ENCODE measurements around the gene TMEM233.
A peak's percentile ranks its signal among the peaks of the same experiment; 100 is the strongest.
"Not testable (repeated sequence)": the region's sequence is repeated elsewhere in the genome, so short reads cannot be mapped to it uniquely, and the experiment has no call there.

The TMEM233 gene

DNA sequence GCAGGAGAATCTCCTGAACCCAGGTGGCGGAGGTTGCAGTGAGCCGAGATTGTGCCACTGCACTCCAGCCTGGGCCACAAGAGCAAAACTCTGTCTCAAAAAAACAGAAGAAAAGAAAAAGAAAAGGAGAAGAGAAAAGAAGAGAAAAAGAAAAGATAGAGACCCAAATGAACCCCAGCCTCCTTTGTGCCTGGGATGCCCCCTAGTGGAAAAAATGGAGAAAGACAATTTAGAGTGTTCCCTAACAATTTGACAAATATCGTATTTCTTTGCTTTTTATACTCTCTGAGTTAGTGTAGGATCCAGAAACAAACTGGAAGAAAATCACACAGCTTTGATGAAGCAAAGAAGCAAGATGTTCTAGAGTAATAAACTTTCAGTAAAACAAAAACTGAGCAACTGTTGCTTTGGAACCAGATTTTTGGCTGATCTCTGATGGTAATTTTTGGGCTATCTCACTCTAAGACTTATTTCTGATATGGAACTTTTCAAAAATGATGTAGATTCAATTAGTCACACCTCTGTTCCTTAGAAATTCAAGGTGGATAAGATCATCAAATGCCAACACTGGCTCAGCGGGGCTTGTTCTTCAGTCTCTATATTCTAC, 55.7 kb downstream of the TMEM233 start:
- TF ChIP-seq, protein P1, sequence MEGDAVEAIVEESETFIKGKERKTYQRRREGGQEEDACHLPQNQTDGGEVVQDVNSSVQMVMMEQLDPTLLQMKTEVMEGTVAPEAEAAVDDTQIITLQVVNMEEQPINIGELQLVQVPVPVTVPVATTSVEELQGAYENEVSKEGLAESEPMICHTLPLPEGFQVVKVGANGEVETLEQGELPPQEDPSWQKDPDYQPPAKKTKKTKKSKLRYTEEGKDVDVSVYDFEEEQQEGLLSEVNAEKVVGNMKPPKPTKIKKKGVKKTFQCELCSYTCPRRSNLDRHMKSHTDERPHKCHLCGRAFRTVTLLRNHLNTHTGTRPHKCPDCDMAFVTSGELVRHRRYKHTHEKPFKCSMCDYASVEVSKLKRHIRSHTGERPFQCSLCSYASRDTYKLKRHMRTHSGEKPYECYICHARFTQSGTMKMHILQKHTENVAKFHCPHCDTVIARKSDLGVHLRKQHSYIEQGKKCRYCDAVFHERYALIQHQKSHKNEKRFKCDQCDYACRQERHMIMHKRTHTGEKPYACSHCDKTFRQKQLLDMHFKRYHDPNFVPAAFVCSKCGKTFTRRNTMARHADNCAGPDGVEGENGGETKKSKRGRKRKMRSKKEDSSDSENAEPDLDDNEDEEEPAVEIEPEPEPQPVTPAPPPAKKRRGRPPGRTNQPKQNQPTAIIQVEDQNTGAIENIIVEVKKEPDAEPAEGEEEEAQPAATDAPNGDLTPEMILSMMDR (IDR thresholded peaks at IDR 0.05; ENCODE audit: low read depth, low read length): peak; percentile 66
- DNase-seq: no peak

DNA sequence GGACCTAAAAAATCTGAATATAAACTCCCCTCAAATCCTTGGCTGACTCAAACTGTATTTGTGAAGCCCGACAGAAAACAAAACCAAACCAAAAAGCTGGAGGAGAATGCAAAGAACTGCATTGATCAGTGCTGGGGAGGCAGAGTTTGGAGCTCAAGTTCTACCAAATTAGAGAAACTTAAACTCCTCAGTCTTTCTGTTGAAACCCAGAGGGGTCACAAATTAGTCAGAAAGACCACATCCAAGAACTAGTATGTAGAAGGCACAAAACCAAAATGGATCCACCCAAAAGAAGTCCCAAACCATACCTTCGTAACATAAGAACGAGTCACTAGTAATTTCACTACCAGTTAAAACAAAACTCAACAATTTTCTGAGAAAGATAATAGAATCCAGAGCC, 59.1 kb downstream of the TMEM233 start:
- Histone ChIP-seq H3K4me3 (ENCODE audit: low read depth, low read length) (no peak overlapping the region), H3K36me3 (no peaks in the 10 kb centered on the region), H3K27me3 (ENCODE audit: insufficient read depth, low read depth, severe bottlenecking) (no peaks in the 10 kb centered on the region), H3K27ac (no peak overlapping the region), H3K9me3 (ENCODE audit: severe bottlenecking) (no peaks in the 10 kb centered on the region)
- no peak for DNase-seq
- TF ChIP-seq, protein P1 (IDR thresholded peaks at IDR 0.05; ENCODE audit: low read depth, low read length): no peak

More for the DNA sequence above, 55.7 kb downstream of the TMEM233 start:
- no peak overlapping the region for H3K4me3 ChIP-seq (ENCODE audit: low read depth, low read length)
- no peaks in the 10 kb centered on the region for H3K9me3 ChIP-seq (ENCODE audit: severe bottlenecking)
- no peaks in the 10 kb centered on the region for H3K36me3 ChIP-seq
- no peak overlapping the region for H3K27ac ChIP-seq
- H3K27me3 ChIP-seq (ENCODE audit: insufficient read depth, low read depth, severe bottlenecking): no peaks in the 10 kb centered on the region

DNA sequence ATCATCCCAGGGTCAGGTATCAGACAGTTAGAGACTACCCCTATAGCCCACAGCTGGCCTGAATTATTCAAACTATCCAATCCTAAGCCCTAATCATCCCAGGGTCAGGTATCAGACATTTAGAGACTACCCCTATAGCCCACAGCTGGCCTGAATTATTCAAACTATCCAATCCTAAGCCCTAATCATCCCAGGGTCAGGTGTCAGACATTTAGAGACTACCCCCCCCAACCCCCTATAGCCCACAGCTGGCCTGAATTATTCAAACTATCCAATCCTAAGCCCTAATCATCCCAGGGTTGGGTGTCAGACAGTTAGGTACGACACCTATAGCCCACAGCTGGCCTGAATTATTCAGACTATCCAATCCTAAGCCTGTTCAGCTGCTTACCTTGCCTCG, 63.4 kb downstream of the TMEM233 start:
- not testable (repeated sequence) for H3K27ac ChIP-seq; H3K4me3 ChIP-seq (ENCODE audit: low read depth, low read length); H3K27me3 ChIP-seq (ENCODE audit: insufficient read depth, low read depth, severe bottlenecking); DNase-seq; H3K36me3 ChIP-seq; H3K9me3 ChIP-seq (ENCODE audit: severe bottlenecking)

- not testable (repeated sequence) for H3K36me3 ChIP-seq
- TF ChIP-seq, protein P1 (IDR thresholded peaks at IDR 0.05; ENCODE audit: low read depth, low read length): peak; percentile 35; the same call in 1 of the 2 replicates
Observed at GRCh38 chr12:119658166-119658565, 64.6 kb downstream of the TMEM233 start.

DNA sequence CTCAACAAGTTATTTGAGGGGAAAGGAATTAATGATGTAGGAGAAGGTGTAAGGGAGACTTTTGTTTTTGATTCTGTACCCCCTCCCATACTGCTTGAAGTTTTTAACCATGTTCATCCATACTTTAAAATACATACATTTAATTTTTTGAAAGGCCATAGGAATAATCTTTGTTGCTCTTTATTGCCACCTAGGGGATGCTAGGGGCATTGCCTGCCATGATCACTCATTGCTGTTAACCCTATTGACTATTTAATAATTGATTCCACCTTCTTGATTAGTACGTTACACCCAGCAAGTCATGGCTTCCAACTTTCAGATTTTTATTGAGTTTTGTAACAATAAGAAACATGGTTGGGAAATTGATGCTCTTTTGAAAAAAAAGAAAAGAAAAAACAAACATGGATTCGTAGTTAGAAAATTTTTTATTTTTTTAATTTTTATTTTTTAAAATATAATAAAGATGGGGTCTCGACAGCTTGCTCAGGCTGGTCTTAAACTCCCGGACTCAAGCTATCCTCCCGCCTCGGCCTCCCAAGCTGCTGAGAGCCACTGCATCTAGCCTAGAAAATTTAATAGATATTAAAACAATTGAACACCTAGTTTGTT, 65.8 kb downstream of the TMEM233 start:
- Histone ChIP-seq H3K4me3 (ENCODE audit: low read depth, low read length) (no peak overlapping the region), H3K27ac (no peak overlapping the region), H3K36me3 (no peaks in the 10 kb centered on the region), H3K27me3 (ENCODE audit: insufficient read depth, low read depth, severe bottlenecking) (no peaks in the 10 kb centered on the region), H3K9me3 (ENCODE audit: severe bottlenecking) (no peaks in the 10 kb centered on the region)
- peak; percentile 21 for DNase-seq
- TF ChIP-seq, protein P1 (IDR thresholded peaks at IDR 0.05; ENCODE audit: low read depth, low read length): peak; percentile 67

More at GRCh38 chr12:119658166-119658565, 64.6 kb downstream of the TMEM233 start:
- not testable (repeated sequence) for H3K27me3 ChIP-seq (ENCODE audit: insufficient read depth, low read depth, severe bottlenecking); H3K9me3 ChIP-seq (ENCODE audit: severe bottlenecking); H3K4me3 ChIP-seq (ENCODE audit: low read depth, low read length); H3K27ac ChIP-seq
- DNase-seq: peak; percentile 17

GRCh38 chr12:119660076-119660475, 66.5 kb downstream of the TMEM233 start:
- H3K9me3 ChIP-seq (ENCODE audit: severe bottlenecking): no peaks in the 10 kb centered on the region

More at GRCh38 chr12:119660076-119660475, 66.5 kb downstream of the TMEM233 start:
- TF ChIP-seq, protein P1 (IDR thresholded peaks at IDR 0.05; ENCODE audit: low read depth, low read length): no peak
- Histone ChIP-seq H3K36me3 (no peaks in the 10 kb centered on the region), H3K27ac (no peak overlapping the region), H3K4me3 (ENCODE audit: low read depth, low read length) (no peak overlapping the region), H3K27me3 (ENCODE audit: insufficient read depth, low read depth, severe bottlenecking) (no peaks in the 10 kb centered on the region)
- DNase-seq: no peak
